Fibroblast of lung (primary cell): ENCODE data around the gene EDARADD.

Experiments used
- EZH2 ChIP-seq: IDR thresholded peaks from 2 replicates; pipeline ENCODE4 v1.5.1; 2012; ENCODE audit warnings: low read length, control low read depth, mild to moderate bottlenecking; ENCODE audit errors: missing control alignments
- TF ChIP-seq, protein P1 (sequence below), 2 donors: IDR thresholded peaks in 1 of 2; conservative IDR thresholded peaks in 1 of 2; 1 replicate in 1 of 2; 2 replicates in 1 of 2; pipeline ENCODE4 v1.5.1; 2011 to 2012; ENCODE audit warnings: low read length in 2 of 2, control low read depth in 1 of 2, inconsistent platforms in 1 of 2, low read depth in 1 of 2, mild to moderate bottlenecking in 1 of 2

DNA sequence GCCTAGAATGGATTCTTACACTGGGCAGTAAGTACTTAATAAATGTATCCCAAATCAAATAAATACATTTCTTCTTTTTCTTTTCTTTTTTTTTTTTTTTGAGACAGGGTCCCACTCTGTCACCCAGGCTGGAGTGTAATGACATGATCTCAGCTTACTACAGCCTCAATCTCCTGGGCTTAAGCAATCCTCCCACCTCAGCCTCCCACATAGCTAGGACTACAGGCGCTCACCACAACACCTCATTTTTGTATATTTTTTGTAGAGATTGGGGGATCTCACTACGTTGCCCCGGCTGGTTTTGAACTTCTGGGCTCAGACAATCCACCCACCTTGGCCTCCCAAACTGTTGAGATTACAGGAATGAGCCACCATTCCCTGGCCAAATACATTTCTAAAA lies 66.0 kb downstream of the EDARADD start:
- TF ChIP-seq, protein P1, sequence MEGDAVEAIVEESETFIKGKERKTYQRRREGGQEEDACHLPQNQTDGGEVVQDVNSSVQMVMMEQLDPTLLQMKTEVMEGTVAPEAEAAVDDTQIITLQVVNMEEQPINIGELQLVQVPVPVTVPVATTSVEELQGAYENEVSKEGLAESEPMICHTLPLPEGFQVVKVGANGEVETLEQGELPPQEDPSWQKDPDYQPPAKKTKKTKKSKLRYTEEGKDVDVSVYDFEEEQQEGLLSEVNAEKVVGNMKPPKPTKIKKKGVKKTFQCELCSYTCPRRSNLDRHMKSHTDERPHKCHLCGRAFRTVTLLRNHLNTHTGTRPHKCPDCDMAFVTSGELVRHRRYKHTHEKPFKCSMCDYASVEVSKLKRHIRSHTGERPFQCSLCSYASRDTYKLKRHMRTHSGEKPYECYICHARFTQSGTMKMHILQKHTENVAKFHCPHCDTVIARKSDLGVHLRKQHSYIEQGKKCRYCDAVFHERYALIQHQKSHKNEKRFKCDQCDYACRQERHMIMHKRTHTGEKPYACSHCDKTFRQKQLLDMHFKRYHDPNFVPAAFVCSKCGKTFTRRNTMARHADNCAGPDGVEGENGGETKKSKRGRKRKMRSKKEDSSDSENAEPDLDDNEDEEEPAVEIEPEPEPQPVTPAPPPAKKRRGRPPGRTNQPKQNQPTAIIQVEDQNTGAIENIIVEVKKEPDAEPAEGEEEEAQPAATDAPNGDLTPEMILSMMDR (conservative IDR thresholded peaks at IDR 0.05 in 1 of 2, IDR thresholded peaks at IDR 0.05 in 1 of 2; ENCODE audit: low read depth in 1 of 2, low read length in 2 of 2) = no peak
- no peak for TF ChIP-seq EZH2
